GM19452 (cell line): ENCODE data around the gene AEBP1.

Source experiments
- ATAC-seq: cut with Tn5 transposase; IDR thresholded peaks from one replicate; pipeline ENCODE4 v1.9.1; 2021; ENCODE audit not compliant: unreplicated experiment

Gene AEBP1

GRCh38 chr7:44103923-44104859, at the start of gene AEBP1:
AEBP1 (plus strand) TSS chr7:44104345; CDS start chr7:44104666, 321 bp downstream.
- no peak for ATAC-seq

GRCh38 chr7:44056681-44057080, 47.5 kb upstream of the AEBP1 start:
- ATAC-seq, result no peak

GRCh38 chr7:44057181-44057848, 46.8 kb upstream of the AEBP1 start:
- ATAC-seq, result no peak

GRCh38 chr7:44057849-44058758, 46.0 kb upstream of the AEBP1 start:
- ATAC-seq, result no peak

GRCh38 chr7:44058759-44059218, 45.4 kb upstream of the AEBP1 start:
- ATAC-seq, result no peak

- no peak for ATAC-seq
Observed at GRCh38 chr7:44059219-44060090, 44.7 kb upstream of the AEBP1 start.

GRCh38 chr7:44060091-44060947, 43.8 kb upstream of the AEBP1 start:
- ATAC-seq, result no peak

GRCh38 chr7:44060948-44061644, 43.0 kb upstream of the AEBP1 start:
- no peak for ATAC-seq

GRCh38 chr7:44061645-44062179, 42.4 kb upstream of the AEBP1 start:
- no peak for ATAC-seq

- ATAC-seq, result no peak
Observed at GRCh38 chr7:44062180-44062902, 41.8 kb upstream of the AEBP1 start.

GRCh38 chr7:44062903-44063295, 41.2 kb upstream of the AEBP1 start:
- ATAC-seq, result no peak

GRCh38 chr7:44063547-44063893, 40.6 kb upstream of the AEBP1 start:
- ATAC-seq, result no peak

GRCh38 chr7:44063894-44064651, 40.1 kb upstream of the AEBP1 start:
- ATAC-seq, result no peak

- ATAC-seq, result no peak
Observed at GRCh38 chr7:44064791-44065430, 39.2 kb upstream of the AEBP1 start.

- ATAC-seq, result no peak
Observed at GRCh38 chr7:44065431-44066110, 38.6 kb upstream of the AEBP1 start, which contains the start of gene PGAM2. PGAM2 (minus strand) TSS chr7:44065567; CDS start chr7:44065529, 38 bp downstream.

GRCh38 chr7:44066111-44066460, 38.1 kb upstream of the AEBP1 start:
- ATAC-seq, result no peak
